Neutrophil (primary cell): ENCODE measurements around the gene PDE11A.

Experiments
- H3K27ac ChIP-seq: fragments of 200-600 bp; sonication (generic); 2 replicates; pipeline ENCODE4 v1.5.1; 2016; ENCODE audit warnings: mild to moderate bottlenecking, moderate library complexity
- H3K27me3 ChIP-seq: fragments of 200-600 bp; sonication (generic); 2 replicates; pipeline ENCODE4 v1.6.0; 2016; ENCODE audit warnings: mild to moderate bottlenecking
- H3K36me3 ChIP-seq: fragments of 200-600 bp; sonication (generic); 2 replicates; pipeline ENCODE4 v1.5.1; 2017
- H3K4me1 ChIP-seq, 2 experiments: fragments of 200-600 bp in 1 of 2; sonication (generic) in 1 of 2; 1 replicate in 1 of 2; 2 replicates in 1 of 2; pipeline versions ENCODE4 v1.5.1 to v1.6.1; 2013 to 2016; ENCODE audit warnings: low read depth in 1 of 2, low read length in 1 of 2, mild to moderate bottlenecking in 1 of 2, moderate library complexity in 1 of 2; ENCODE audit not compliant: control insufficient read depth in 1 of 2, insufficient read depth in 1 of 2
- H3K4me3 ChIP-seq, 2 experiments: fragments of 200-600 bp in 1 of 2; sonication (generic) in 1 of 2; 1 replicate in 1 of 2; 2 replicates in 1 of 2; pipeline ENCODE4 v1.5.1; 2013 to 2016; ENCODE audit warnings: low read depth in 1 of 2, low read length in 1 of 2, mild to moderate bottlenecking in 1 of 2, moderate library complexity in 1 of 2
- H3K9me3 ChIP-seq: fragments of 200-600 bp; sonication (generic); 2 replicates; pipeline ENCODE4 v1.5.1; 2016
- TF ChIP-seq, protein P1 (sequence below): fragments of 200-600 bp; sonication (generic); IDR thresholded peaks from 2 replicates; pipeline ENCODE4 v1.5.1; 2016; ENCODE audit warnings: antibody characterized with exemption

The PDE11A gene

DNA sequence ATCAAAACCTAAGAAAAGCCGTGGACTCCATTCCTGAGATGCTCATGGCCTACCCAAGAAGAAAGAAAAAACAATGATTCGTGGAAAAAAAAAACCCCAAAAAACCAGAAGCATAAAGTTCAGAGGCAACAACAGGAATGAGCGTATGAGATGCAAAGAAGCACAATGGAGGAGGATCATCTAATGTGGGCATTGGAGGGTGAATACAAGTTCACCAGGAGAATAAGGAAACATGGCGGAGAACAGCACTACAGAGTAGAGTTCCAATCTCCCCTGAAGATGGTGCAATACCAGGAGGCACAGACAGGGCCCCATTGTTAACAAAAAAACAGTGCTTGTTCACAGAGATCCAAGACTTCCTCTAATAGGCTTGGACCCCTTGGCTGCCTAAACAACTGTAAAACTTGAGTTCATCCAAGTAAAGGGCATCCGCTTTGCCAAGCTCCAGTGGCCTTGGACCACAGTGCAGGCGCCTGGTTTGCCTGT, 337.2 kb downstream of the PDE11A start:
- H3K27me3 ChIP-seq: no peaks in the 10 kb centered on the region
- TF ChIP-seq, protein P1, sequence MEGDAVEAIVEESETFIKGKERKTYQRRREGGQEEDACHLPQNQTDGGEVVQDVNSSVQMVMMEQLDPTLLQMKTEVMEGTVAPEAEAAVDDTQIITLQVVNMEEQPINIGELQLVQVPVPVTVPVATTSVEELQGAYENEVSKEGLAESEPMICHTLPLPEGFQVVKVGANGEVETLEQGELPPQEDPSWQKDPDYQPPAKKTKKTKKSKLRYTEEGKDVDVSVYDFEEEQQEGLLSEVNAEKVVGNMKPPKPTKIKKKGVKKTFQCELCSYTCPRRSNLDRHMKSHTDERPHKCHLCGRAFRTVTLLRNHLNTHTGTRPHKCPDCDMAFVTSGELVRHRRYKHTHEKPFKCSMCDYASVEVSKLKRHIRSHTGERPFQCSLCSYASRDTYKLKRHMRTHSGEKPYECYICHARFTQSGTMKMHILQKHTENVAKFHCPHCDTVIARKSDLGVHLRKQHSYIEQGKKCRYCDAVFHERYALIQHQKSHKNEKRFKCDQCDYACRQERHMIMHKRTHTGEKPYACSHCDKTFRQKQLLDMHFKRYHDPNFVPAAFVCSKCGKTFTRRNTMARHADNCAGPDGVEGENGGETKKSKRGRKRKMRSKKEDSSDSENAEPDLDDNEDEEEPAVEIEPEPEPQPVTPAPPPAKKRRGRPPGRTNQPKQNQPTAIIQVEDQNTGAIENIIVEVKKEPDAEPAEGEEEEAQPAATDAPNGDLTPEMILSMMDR: no peak
- H3K4me1 ChIP-seq: no peaks in the 10 kb centered on the region
- no peak overlapping the region for H3K27ac ChIP-seq
- no peaks in the 10 kb centered on the region for H3K9me3 ChIP-seq
- H3K4me3 ChIP-seq: no peak overlapping the region
- no peaks in the 10 kb centered on the region for H3K36me3 ChIP-seq

DNA sequence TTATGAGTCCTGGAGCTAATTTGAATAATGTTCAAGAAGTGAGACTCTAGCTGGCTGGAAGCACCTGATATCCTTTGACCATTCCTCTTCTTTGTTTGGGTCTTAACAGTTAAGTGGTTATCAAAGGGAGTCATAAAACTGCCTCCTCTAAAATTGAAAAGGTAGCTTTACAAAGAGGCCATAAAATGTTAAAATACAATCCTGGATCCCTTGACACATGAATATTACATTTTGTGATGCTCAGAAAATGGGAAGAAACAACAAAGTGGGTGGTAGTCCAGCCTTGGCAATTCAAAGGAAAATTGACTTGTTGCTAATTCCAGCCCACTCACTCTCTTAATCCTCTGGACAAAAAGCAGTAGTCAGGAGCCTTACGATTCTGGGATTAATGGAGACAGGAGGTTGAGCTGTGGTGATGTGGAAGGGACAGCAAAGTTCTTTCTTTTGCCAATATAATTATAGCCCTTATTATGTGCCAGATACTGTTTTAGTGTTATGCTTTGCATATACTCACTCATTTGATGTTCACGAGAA, 339.2 kb downstream of the PDE11A start:
- Histone ChIP-seq H3K4me1 (no peaks in the 10 kb centered on the region), H3K27ac (no peak overlapping the region), H3K27me3 (no peaks in the 10 kb centered on the region), H3K36me3 (no peaks in the 10 kb centered on the region), H3K4me3 (no peak overlapping the region), H3K9me3 (no peaks in the 10 kb centered on the region)
- TF ChIP-seq, protein P1: no peak

DNA sequence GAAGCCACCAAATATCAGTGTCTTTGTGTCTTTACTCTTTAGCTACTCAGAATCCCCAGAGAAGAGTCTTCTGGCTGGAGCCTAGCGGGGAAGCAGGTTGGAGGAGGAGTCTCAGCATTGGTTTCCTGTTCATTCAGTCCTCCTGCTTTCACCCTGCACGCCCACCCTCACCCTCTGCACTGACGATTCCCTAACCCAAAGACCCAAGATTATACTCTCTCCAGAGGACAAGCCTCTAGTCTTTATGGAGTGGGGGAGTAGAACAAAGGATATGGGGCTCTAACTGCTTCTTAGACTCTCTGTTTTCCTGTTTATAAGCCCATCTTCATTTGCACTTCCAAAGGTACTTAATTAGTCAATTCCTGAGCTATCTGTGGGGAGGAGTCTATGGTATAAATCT, 341.2 kb downstream of the PDE11A start:
- TF ChIP-seq, protein P1: no peak
- no peak overlapping the region for H3K4me3 ChIP-seq

DNA sequence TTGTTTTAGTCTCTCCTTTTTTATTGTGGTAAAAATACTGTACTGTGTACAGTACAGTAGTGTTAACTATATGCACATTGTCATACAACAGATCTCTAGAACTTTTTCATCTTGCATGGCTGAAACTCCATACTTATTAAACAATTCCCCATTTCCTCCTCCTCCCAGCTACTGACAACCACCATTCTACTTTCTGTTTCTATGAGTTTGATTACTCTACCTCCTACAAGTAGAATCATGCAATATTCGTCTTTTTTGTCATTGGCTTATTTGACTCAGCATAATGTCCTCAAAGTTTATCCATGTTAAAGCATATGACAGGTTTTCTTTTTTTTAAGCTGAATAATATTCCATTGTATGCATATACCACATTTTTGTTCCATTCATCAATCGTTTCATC, 341.8 kb downstream of the PDE11A start:
- Histone ChIP-seq H3K9me3 (no peaks in the 10 kb centered on the region), H3K27me3 (no peaks in the 10 kb centered on the region), H3K4me3 (no peak overlapping the region), H3K36me3 (no peaks in the 10 kb centered on the region), H3K27ac (no peak overlapping the region), H3K4me1 (no peaks in the 10 kb centered on the region)
- TF ChIP-seq, protein P1: no peak

More for the DNA sequence above, 341.2 kb downstream of the PDE11A start:
- H3K36me3 ChIP-seq: no peaks in the 10 kb centered on the region
- no peaks in the 10 kb centered on the region for H3K4me1 ChIP-seq
- H3K27ac ChIP-seq: no peak overlapping the region
- H3K9me3 ChIP-seq: no peaks in the 10 kb centered on the region
- no peaks in the 10 kb centered on the region for H3K27me3 ChIP-seq

DNA sequence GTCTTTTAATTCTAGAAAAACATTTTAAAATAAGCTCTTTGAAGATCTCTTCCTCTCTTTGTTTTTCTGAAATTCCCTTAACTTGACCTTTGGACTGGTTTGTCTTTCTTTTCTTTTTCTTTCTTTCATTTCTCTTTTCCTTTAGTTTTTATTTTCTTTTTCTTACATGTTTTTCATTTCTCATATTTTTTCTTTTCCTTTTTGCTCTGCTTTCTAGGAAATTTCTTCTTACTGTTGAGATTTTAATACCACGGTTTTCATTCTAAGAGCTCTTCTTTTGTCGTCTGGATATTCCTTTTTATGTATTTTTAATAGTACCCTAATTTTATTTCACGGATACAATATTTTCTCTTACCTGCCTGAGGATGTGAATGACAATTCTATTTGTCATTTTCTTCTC, 342.2 kb downstream of the PDE11A start:
- Histone ChIP-seq H3K4me3 (no peak overlapping the region), H3K27me3 (no peaks in the 10 kb centered on the region), H3K36me3 (no peaks in the 10 kb centered on the region), H3K27ac (no peak overlapping the region), H3K9me3 (no peaks in the 10 kb centered on the region), H3K4me1 (no peaks in the 10 kb centered on the region)
- TF ChIP-seq, protein P1: no peak

DNA sequence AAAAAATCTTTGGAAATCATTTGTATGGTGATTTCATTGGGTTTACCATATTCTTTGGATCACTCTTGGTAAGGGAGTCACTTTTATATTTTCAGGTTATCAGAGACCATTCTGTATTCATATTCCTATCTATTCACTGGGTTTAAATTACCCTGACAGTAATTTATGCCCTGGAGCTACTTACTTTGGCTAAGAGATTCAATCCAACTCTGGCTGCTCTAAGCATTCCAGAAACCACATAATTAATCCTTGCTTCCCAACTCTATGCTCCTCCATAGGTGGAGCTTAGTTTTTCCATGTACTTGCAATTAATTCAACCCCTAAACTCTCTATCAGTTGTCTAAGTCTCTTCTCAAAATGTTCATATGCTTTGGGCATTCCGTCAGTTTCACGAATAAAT, 343.7 kb downstream of the PDE11A start:
- Histone ChIP-seq H3K9me3 (no peaks in the 10 kb centered on the region), H3K4me1 (no peaks in the 10 kb centered on the region), H3K4me3 (no peak overlapping the region), H3K36me3 (no peaks in the 10 kb centered on the region), H3K27ac (no peak overlapping the region), H3K27me3 (no peaks in the 10 kb centered on the region)
- TF ChIP-seq, protein P1: no peak
